Measurements from ENCODE around the gene ANKRD45. TPM values are rescaled to one million over a fixed set of nuclear protein-coding genes. Genes with fewer than 3 reads are reported as not detected.

Gene ANKRD45
- total RNA-seq, 1 experiment from 2014 or later: not detected

DNA sequence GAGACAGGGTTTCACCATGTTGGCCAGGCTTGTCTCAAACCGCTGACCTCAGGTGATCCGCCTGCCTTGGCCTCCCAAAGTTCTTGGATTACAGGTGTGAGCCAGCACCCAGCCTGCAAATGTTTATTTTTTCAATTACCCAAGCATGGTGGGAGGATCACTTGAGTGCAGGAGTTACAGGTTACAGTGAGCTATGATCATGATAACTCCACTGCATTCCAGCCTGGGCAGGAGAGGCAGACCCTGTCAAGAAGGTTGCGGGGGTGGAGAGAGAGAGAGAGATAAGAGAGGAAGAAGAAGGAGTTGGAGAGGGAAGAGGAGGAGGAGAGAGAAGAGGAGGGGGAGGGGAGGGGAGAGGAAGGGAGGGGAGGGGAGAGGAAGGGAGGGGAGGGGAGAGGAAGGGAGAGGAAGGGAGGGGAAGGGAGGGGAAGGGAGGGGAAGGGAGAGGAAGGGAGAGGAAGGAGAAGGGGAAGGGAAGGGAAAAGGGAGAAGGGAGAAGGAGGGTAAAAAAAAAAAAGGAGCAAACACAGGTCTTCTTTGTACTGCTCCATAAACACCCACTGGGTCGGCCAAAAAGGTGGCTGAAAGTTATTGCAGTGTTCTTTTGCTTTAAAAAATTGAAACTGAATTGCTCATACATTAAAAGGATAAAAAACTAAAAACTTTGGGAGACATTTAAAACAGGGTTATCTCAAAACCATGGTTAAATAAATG lies 61.0 kb downstream of the ANKRD45 start:
- Histone ChIP-seq H3K79me2 (ENCODE audit: low read depth) (no peaks in the 10 kb centered on the region), H2AFZ (no peak overlapping the region), H3K9me2 (ENCODE audit: insufficient read depth) (no peaks in the 10 kb centered on the region), H3K36me3 (ENCODE audit: low read depth) (no peaks in the 10 kb centered on the region), H4K20me1 (ENCODE audit: insufficient read depth) (no peaks in the 10 kb centered on the region), H3K9me3 (ENCODE audit: insufficient read depth, low read depth) (no peaks in the 10 kb centered on the region), H3K4me2 (no peak overlapping the region), H3K27me3 (ENCODE audit: insufficient read depth, low read depth) (no peaks in the 10 kb centered on the region), H3F3A (ENCODE audit: insufficient read depth, low read depth) (no peaks in the 10 kb centered on the region), H3K4me1 (replicated peaks; ENCODE audit: insufficient read depth) (no peaks in the 10 kb centered on the region), H3K4me3 (no peak overlapping the region), H3K27ac (no peak overlapping the region)
- no TSS peak for BruUV-seq (replicated peaks)
- no peak for DNase-seq
- CTCF ChIA-PET: no interaction called here
- TF ChIP-seq, protein P1, sequence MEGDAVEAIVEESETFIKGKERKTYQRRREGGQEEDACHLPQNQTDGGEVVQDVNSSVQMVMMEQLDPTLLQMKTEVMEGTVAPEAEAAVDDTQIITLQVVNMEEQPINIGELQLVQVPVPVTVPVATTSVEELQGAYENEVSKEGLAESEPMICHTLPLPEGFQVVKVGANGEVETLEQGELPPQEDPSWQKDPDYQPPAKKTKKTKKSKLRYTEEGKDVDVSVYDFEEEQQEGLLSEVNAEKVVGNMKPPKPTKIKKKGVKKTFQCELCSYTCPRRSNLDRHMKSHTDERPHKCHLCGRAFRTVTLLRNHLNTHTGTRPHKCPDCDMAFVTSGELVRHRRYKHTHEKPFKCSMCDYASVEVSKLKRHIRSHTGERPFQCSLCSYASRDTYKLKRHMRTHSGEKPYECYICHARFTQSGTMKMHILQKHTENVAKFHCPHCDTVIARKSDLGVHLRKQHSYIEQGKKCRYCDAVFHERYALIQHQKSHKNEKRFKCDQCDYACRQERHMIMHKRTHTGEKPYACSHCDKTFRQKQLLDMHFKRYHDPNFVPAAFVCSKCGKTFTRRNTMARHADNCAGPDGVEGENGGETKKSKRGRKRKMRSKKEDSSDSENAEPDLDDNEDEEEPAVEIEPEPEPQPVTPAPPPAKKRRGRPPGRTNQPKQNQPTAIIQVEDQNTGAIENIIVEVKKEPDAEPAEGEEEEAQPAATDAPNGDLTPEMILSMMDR (conservative IDR thresholded peaks at IDR 0.05): no peak
- no peak for TF ChIP-seq EZH2 (IDR thresholded peaks at IDR 0.05; ENCODE audit: low read depth)
- intact Hi-C loops (cut with micrococcal nuclease; ENCODE audit: unreplicated experiment): no loop called here
- POLR2A ChIA-PET (ENCODE audit: unreplicated experiment): no interaction called here

DNA sequence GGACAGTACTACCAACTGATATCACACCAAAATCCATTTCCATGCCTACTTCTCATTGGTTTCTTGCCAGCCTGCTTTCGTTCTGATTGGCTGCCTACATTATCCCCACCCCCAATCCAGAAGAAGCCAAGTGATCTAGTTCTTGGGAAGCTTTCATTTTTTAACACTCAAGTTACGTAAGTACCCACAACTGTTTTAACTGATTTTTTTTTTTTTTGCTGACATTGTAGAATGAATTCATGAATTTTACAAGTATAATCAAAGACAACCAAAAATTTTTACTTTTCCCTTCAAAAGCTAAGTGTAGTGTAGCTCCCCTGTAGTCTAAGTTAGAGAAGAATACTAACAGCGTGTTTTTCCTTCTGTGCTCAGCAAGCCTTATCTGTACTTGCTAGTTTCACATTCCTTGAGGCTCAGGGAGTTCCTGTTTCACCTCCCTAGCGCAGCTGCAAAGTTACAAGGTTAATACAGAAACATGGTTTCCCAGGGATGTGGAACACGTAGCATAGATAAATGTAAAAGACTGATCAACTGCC lies 66.5 kb downstream of the ANKRD45 start, which contains the start of gene SLC9C2:
Gene SLC9C2 (minus strand): TSS at position 17 of the 536 bp plus-strand sequence. CDS start 1,296 bp downstream, outside the sequence.
- no peak within 1 kb of the TSS for H3K4me3 ChIP-seq

DNA sequence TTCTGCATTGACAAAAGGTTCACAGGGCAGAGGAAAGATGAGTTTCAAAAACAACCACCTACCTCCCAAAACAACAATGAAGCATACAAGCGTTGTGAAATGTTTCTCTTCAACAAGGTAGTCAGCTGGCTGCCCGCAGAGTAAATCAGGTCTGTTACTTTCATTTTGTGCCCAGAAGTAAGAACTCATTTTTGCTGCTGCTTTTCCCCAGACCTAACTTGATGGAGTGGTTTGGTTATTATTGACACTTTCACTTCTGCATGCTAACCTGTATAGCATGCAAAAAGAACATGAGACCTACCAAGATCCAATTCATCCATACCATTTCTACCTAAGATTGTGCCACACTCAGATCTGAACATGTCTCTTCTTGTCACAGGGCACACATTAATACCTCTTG lies 68.1 kb downstream of the ANKRD45 start:
- H3K79me2 ChIP-seq (ENCODE audit: low read depth): no peaks in the 10 kb centered on the region
- H2AFZ ChIP-seq: no peak overlapping the region
- H3K36me3 ChIP-seq (ENCODE audit: low read depth): no peaks in the 10 kb centered on the region
- no peak for TF ChIP-seq EZH2 (IDR thresholded peaks at IDR 0.05; ENCODE audit: low read depth)
- TF ChIP-seq, protein P1 (conservative IDR thresholded peaks at IDR 0.05): no peak
- ChIA-PET POLR2A (ENCODE audit: unreplicated experiment) (no interaction called here), CTCF (no interaction called here)
- H3K27me3 ChIP-seq (ENCODE audit: insufficient read depth, low read depth): no peaks in the 10 kb centered on the region
- H3K9me3 ChIP-seq (ENCODE audit: insufficient read depth, low read depth): 0 out of 2 replicates have a peak, but pooled peaks cover 3% of the 10 kb centered on the region
- no TSS peak for BruUV-seq (replicated peaks)
- no peak for DNase-seq
- no peak overlapping the region for H3K4me2 ChIP-seq
- no peak overlapping the region for H3K27ac ChIP-seq
- intact Hi-C loops (cut with micrococcal nuclease; ENCODE audit: unreplicated experiment): no loop called here
- no peak overlapping the region for H3K4me3 ChIP-seq
- no peaks in the 10 kb centered on the region for H4K20me1 ChIP-seq (ENCODE audit: insufficient read depth)
- H3F3A ChIP-seq (ENCODE audit: insufficient read depth, low read depth): no peaks in the 10 kb centered on the region
- no peaks in the 10 kb centered on the region for H3K4me1 ChIP-seq (replicated peaks; ENCODE audit: insufficient read depth)
- H3K9me2 ChIP-seq (ENCODE audit: insufficient read depth): no peaks in the 10 kb centered on the region

More for the DNA sequence above, 66.5 kb downstream of the ANKRD45 start, which contains the start of gene SLC9C2:
- ChIA-PET CTCF (no interaction called here), POLR2A (ENCODE audit: unreplicated experiment) (no interaction called here)
- no peaks in the 10 kb centered on the region for H3F3A ChIP-seq (ENCODE audit: insufficient read depth, low read depth)
- H3K9me3 ChIP-seq (ENCODE audit: insufficient read depth, low read depth): no peaks in the 10 kb centered on the region
- no peaks in the 10 kb centered on the region for H3K36me3 ChIP-seq (ENCODE audit: low read depth)
- BruUV-seq (replicated peaks): no TSS peak
- H2AFZ ChIP-seq: no peak within 1 kb of the TSS
- no peaks in the 10 kb centered on the region for H3K27me3 ChIP-seq (ENCODE audit: insufficient read depth, low read depth)
- no peaks in the 10 kb centered on the region for H3K9me2 ChIP-seq (ENCODE audit: insufficient read depth)
- H3K27ac ChIP-seq: no peak within 1 kb of the TSS
- intact Hi-C loops (cut with micrococcal nuclease; ENCODE audit: unreplicated experiment): no loop called here
- H3K79me2 ChIP-seq (ENCODE audit: low read depth): no peaks in the 10 kb centered on the region
- H4K20me1 ChIP-seq (ENCODE audit: insufficient read depth): no peaks in the 10 kb centered on the region
- TF ChIP-seq, protein P1 (conservative IDR thresholded peaks at IDR 0.05): no peak
- H3K4me2 ChIP-seq: no peak within 1 kb of the TSS
- no peak for DNase-seq
- no peaks in the 10 kb centered on the region for H3K4me1 ChIP-seq (replicated peaks; ENCODE audit: insufficient read depth)

All from PC-9 (cell line).